KMS-11 (cell line): ENCODE results near the gene HRK.

ENCODE experiments used
- H2AFZ ChIP-seq: fragments of 200-600 bp; sonication (generic); 2 replicates; pipeline ENCODE4 v1.6.1; 2016; ENCODE audit warnings: antibody characterized with exemption, mixed run types, low read depth
- H3K27ac ChIP-seq: fragments of 200-600 bp; sonication (generic); 2 replicates; pipeline ENCODE4 v1.6.1; 2016; ENCODE audit warnings: mild to moderate bottlenecking, mixed run types
- H3K27me3 ChIP-seq: fragments of 200-600 bp; sonication (generic); 2 replicates; pipeline ENCODE4 v1.6.1; 2017; ENCODE audit warnings: mild to moderate bottlenecking, low read depth, mixed run types, moderate library complexity; ENCODE audit not compliant: insufficient read depth
- H3K36me3 ChIP-seq: fragments of 200-600 bp; sonication (generic); 2 replicates; pipeline ENCODE4 v1.6.1; 2017; ENCODE audit warnings: mild to moderate bottlenecking, mixed run types; ENCODE audit not compliant: insufficient read depth
- H3K4me1 ChIP-seq: fragments of 200-600 bp; sonication (generic); 2 replicates; pipeline ENCODE4 v1.6.1; 2016; ENCODE audit warnings: mild to moderate bottlenecking, low read depth, mixed run types; ENCODE audit not compliant: poor library complexity, severe bottlenecking
- H3K4me2 ChIP-seq: fragments of 200-600 bp; sonication (generic); 2 replicates; pipeline ENCODE4 v1.7.0; 2016; ENCODE audit warnings: mild to moderate bottlenecking, mixed run types
- H3K4me3 ChIP-seq: fragments of 200-600 bp; sonication (generic); IDR thresholded peaks from 2 replicates; pipeline ENCODE4 v1.6.1; 2017; ENCODE audit warnings: low read depth, low read length, mixed read lengths; ENCODE audit not compliant: insufficient read depth
- H3K79me2 ChIP-seq: fragments of 200-600 bp; sonication (generic); 2 replicates; pipeline ENCODE4 v1.6.1; 2016; ENCODE audit warnings: low read depth, mixed run types; ENCODE audit not compliant: insufficient read depth
- H3K9ac ChIP-seq: fragments of 200-600 bp; sonication (generic); 2 replicates; pipeline ENCODE4 v1.6.1; 2016; ENCODE audit warnings: mild to moderate bottlenecking, mixed run types
- H4K20me1 ChIP-seq: fragments of 200-600 bp; sonication (generic); 2 replicates; pipeline ENCODE4 v1.6.1; 2016; ENCODE audit warnings: mild to moderate bottlenecking, mixed run types; ENCODE audit not compliant: insufficient read depth
- CTCF ChIP-seq: fragments of 200-600 bp; sonication (generic); conservative IDR thresholded peaks from 2 replicates; pipeline ENCODE4 v1.6.1; 2017; ENCODE audit warnings: low read depth, mild to moderate bottlenecking, antibody characterized with exemption, low read length, moderate library complexity, mixed read lengths

The HRK gene

GRCh38 chr12:116896411-116896924 lies 15.2 kb upstream of the HRK start:
- Histone ChIP-seq H2AFZ (no peak overlapping the region), H3K27ac (no peak overlapping the region)
- TF ChIP-seq CTCF: no peak

DNA sequence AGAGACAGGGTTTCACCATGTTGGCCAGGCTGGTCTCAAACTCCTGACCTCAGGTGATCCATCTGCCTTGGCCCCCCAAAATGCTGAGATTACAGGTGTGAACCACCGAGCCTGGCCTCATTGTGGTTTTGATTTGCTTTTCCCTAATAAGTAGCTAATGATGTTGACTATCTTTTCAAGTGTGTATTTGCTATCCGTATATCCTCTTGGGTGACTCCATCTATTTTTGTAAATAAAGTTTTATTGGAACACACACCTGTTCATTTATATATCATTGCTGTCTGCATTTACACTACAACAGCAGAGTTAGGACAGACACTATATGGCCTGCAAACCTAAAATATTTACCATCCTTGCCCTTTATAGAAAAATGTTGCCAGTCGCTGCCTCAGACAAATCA lies 13.7 kb upstream of the HRK start:
- Histone ChIP-seq H3K36me3 (no peaks in the 10 kb centered on the region), H3K4me1 (no peaks in the 10 kb centered on the region), H3K27ac (no peak overlapping the region), H3K79me2 (no peaks in the 10 kb centered on the region), H3K4me3 (no peak overlapping the region), H3K4me2 (no peak overlapping the region), H3K9ac (no peak overlapping the region), H2AFZ (no peak overlapping the region), H4K20me1 (no peaks in the 10 kb centered on the region), H3K27me3 (no peaks in the 10 kb centered on the region)
- TF ChIP-seq CTCF: no peak

More at GRCh38 chr12:116896411-116896924, 15.2 kb upstream of the HRK start:
- Histone ChIP-seq H3K4me1 (no peaks in the 10 kb centered on the region), H4K20me1 (no peaks in the 10 kb centered on the region), H3K4me3 (no peak overlapping the region), H3K27me3 (no peaks in the 10 kb centered on the region), H3K4me2 (no peak overlapping the region), H3K9ac (no peak overlapping the region), H3K79me2 (no peaks in the 10 kb centered on the region), H3K36me3 (no peaks in the 10 kb centered on the region)

GRCh38 chr12:116892349-116893140 lies 11.3 kb upstream of the HRK start:
- no peak overlapping the region for H2AFZ ChIP-seq

GRCh38 chr12:116891019-116891418 lies 9.8 kb upstream of the HRK start:
- Histone ChIP-seq H3K4me1 (no peaks in the 10 kb centered on the region), H3K27ac (no peak overlapping the region), H3K36me3 (no peaks in the 10 kb centered on the region), H3K27me3 (no peaks in the 10 kb centered on the region), H2AFZ (no peak overlapping the region), H4K20me1 (no peaks in the 10 kb centered on the region), H3K9ac (no peak overlapping the region), H3K4me3 (no peak overlapping the region), H3K79me2 (no peaks in the 10 kb centered on the region), H3K4me2 (no peak overlapping the region)
- TF ChIP-seq CTCF: no peak

More at GRCh38 chr12:116892349-116893140, 11.3 kb upstream of the HRK start:
- no peaks in the 10 kb centered on the region for H3K4me1 ChIP-seq
- H3K9ac ChIP-seq: no peak overlapping the region
- no peaks in the 10 kb centered on the region for H3K79me2 ChIP-seq
- H3K36me3 ChIP-seq: no peaks in the 10 kb centered on the region
- no peak overlapping the region for H3K27ac ChIP-seq
- no peak overlapping the region for H3K4me3 ChIP-seq
- H3K4me2 ChIP-seq: no peak overlapping the region
- no peaks in the 10 kb centered on the region for H4K20me1 ChIP-seq
- no peaks in the 10 kb centered on the region for H3K27me3 ChIP-seq
- TF ChIP-seq CTCF: no peak
